Measurements from ENCODE around the gene OR5T3. TPM values are rescaled to one million over a fixed set of nuclear protein-coding genes. Genes with fewer than 3 reads are reported as not detected.
"Not testable (repeated sequence)": the region's sequence is repeated elsewhere in the genome, so short reads cannot be mapped to it uniquely, and the experiment has no call there.

OR5T3 gene
- not detected for polyA plus RNA-seq

DNA sequence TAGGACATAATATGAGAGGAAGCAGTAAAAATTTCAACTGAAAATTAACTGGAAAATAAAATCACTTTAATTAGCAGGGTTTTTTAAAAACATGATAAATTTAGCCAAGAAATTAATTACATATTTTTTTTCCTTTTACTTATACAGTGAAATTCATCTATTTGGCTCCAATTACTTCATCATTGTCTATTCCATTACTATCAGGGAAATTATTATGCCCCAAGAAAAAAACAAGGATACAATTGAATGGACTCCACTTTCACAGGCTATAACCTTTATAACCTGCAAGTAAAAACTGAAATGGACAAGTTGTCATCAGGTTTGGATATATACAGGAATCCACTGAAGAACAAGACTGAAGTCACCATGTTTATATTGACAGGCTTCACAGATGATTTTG is at the start of gene OR5T3:
Gene OR5T3 (plus strand): TSS at position 301 of the 400 bp plus-strand sequence. CDS start 0 bp downstream, at position 301.
- no peaks in the 10 kb centered on the region for H3K36me3 Mint-ChIP-seq
- peaks cover 0 to 1% (median 0%) of the 10 kb centered on the region in 3 donors for H3K4me1 Mint-ChIP-seq
- H3K27me3 Mint-ChIP-seq: no peaks in the 10 kb centered on the region

DNA sequence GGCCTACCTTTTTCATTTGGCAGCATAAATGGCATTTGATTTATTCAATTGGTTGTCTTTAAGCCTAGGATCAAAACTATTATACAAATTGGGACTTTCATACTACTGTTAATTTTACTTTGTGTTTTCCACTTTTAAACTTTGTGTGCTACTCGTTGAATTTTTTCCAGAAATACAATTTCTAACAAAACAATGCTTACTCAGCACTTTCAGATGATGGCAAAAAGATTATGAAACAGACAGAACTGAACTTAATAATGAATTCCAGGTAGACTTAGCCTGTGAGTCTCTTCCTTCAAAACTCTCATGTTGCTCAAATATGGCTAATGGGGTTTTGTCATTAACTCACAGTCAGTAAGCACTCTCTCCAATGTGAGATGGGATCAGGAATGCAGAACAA is 44.3 kb upstream of the OR5T3 start:
- no peak overlapping the region for H3K27ac Mint-ChIP-seq
- H3K9me3 Mint-ChIP-seq: peaks cover 0 to 18% (median 2%) of the 10 kb centered on the region in 3 donors
- H3K4me1 Mint-ChIP-seq: no peaks in the 10 kb centered on the region
- no peaks in the 10 kb centered on the region for H3K36me3 Mint-ChIP-seq
- no peaks in the 10 kb centered on the region for H3K27me3 Mint-ChIP-seq
- H3K4me3 Mint-ChIP-seq: no peak overlapping the region

More for the DNA sequence above, at the start of gene OR5T3:
- H3K27ac Mint-ChIP-seq: no peak within 1 kb of the TSS
- H3K4me3 Mint-ChIP-seq: no peak within 1 kb of the TSS
- peaks cover 5 to 7% (median 6%) of the 10 kb centered on the region in 3 donors for H3K9me3 Mint-ChIP-seq

DNA sequence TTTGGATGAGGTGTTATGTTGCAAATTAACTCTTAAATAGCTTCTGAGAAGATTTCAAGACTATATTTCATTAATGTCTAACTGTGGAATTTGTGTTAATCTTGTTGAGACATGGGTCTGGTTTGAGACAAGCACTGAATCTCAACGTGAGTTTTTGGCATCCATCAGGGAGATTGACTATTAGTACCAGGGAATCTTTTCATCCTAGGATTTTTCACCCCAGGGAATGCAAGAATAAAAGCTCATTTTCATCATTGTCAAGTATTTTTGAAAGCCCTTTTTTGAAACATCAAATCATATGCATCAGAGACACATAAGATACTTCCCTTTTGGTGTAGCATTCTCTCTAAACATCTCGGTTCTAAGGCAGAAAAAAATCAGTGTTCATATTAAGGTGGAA is 37.5 kb upstream of the OR5T3 start:
- Mint-ChIP-seq H3K9me3 (peaks cover 5 to 18% (median 5%) of the 10 kb centered on the region in 3 donors), H3K27ac (no peak overlapping the region), H3K27me3 (no peaks in the 10 kb centered on the region), H3K36me3 (no peaks in the 10 kb centered on the region), H3K4me1 (no peaks in the 10 kb centered on the region), H3K4me3 (no peak overlapping the region)

DNA sequence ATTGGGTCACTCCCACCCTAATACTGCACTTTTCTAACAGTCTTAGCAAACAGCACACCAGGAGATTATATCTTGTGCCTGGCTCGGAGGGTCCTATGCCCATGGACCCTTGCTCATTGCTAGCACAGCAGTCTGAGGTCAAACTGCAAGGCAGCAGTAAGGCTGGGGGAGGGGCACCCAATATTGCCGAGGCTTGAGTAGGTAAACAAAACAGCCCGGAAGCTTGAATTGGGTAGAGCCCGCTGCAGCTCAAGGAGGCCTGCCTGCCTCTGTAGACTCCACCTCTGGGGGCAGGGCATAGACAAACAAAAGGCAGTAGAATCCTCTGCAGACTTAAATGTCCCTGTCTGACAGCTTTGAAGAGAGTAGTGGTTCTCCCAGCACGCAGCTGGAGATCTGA is 32.3 kb upstream of the OR5T3 start:
- not testable (repeated sequence) for H3K36me3 Mint-ChIP-seq, H3K27me3 Mint-ChIP-seq, H3K27ac Mint-ChIP-seq, H3K4me1 Mint-ChIP-seq, H3K4me3 Mint-ChIP-seq, H3K9me3 Mint-ChIP-seq

DNA sequence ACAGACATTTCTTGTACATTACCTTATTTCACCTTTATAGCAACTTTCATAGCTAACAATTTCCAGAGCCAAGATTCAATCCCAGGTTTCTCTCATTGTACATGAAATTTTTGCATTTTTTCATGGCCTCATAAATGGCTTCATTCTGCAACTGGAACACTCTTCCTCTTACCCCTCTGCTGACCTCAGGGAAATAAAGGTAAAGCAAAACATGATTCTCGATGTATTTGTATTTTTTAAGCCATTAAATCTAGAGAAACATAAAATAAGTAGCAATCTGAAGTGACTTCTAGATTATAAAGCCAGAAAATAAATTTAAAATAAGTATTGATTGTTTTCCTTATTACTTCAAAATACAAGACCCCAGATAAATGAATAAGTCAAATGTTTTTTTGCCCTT is 17.9 kb upstream of the OR5T3 start, which contains the start of gene OR5T2:
Gene OR5T2 (minus strand): TSS at position 101 of the 400 bp plus-strand sequence. CDS start 1,193 bp downstream, outside the sequence.
- H3K36me3 Mint-ChIP-seq: no peaks in the 10 kb centered on the region
- H3K4me3 Mint-ChIP-seq: no peak within 1 kb of the TSS
- peaks cover 0 to 9% (median 3%) of the 10 kb centered on the region in 3 donors for H3K9me3 Mint-ChIP-seq
- no peak within 1 kb of the TSS for H3K27ac Mint-ChIP-seq
- H3K27me3 Mint-ChIP-seq: no peaks in the 10 kb centered on the region
- H3K4me1 Mint-ChIP-seq: no peaks in the 10 kb centered on the region

DNA sequence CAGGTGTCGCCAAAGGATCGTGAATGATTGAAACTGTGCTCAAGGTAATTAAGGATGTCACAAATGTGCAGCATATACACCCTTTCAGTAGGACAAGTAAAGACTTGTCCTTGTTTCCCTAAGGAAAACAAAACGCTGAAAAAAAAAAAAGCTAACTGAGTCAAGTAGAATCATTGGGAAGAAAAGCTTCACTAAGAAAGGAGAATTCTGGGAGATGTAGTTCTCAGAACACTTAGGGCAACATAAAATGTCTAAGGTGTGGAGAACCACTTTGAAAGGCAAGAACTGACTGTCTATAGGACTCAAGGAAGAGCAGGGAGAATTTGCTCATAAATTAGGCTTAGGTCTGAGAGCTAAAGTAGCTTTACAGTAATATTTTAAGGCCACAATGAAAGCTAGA is 19.0 kb downstream of the OR5T3 start:
- H3K27me3 Mint-ChIP-seq: no peaks in the 10 kb centered on the region
- no peaks in the 10 kb centered on the region for H3K4me1 Mint-ChIP-seq
- no peaks in the 10 kb centered on the region for H3K36me3 Mint-ChIP-seq
- H3K4me3 Mint-ChIP-seq: no peak overlapping the region
- peaks cover 6 to 26% (median 9%) of the 10 kb centered on the region in 3 donors for H3K9me3 Mint-ChIP-seq
- no peak overlapping the region for H3K27ac Mint-ChIP-seq

DNA sequence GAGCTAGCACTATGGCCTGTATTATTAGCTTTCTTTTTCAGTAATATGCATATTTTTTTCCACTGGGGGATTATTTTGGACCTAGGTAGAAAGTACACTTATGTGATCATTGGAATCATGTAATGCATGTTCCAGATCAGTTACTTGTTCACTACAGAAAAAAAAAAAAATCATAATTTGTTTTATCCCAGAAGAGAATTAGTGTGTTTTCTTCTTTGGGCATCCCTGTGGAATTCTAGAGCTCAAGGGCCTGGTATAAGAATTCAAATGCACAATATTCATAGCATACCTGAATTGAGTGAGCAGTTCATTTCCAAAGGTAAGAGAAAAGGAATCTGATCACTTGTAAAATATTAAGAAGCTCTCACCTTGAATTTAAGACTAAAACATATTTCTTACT is 21.8 kb downstream of the OR5T3 start, which contains the start of gene OR5T1:
Gene OR5T1 (plus strand): TSS at position 301 of the 400 bp plus-strand sequence. CDS start 1,485 bp downstream, outside the sequence.
- Mint-ChIP-seq H3K36me3 (no peaks in the 10 kb centered on the region), H3K27me3 (no peaks in the 10 kb centered on the region), H3K4me1 (no peaks in the 10 kb centered on the region), H3K9me3 (peaks cover 0 to 18% (median 2%) of the 10 kb centered on the region in 3 donors), H3K4me3 (no peak within 1 kb of the TSS), H3K27ac (no peak within 1 kb of the TSS)

DNA sequence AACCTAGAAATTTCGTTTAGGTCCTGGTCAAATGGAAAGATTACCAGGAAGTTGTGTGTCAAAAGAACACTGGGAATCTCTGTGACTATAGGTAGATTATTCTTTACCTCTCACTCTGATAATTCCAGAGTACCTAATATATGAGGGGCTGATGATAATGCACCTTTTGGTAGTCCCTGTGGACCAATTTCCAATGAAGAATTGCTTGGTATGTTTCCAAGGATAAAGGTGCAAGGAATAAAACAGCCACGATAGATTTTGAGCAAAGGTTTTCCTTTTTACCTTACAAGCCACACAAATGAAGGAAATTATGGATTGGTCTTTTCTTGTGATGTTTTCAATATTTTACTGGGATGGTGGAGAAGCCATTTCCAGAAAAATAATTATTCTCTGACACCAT is 40.1 kb downstream of the OR5T3 start, which contains the start of gene OR8H1:
Gene OR8H1 (minus strand): TSS at position 101 of the 400 bp plus-strand sequence. CDS start 1,192 bp downstream, outside the sequence.
- H3K9me3 Mint-ChIP-seq: peaks cover 5 to 15% (median 8%) of the 10 kb centered on the region in 3 donors
- H3K4me1 Mint-ChIP-seq: no peaks in the 10 kb centered on the region
- no peak within 1 kb of the TSS for H3K4me3 Mint-ChIP-seq
- H3K27me3 Mint-ChIP-seq: no peaks in the 10 kb centered on the region
- no peak within 1 kb of the TSS for H3K27ac Mint-ChIP-seq
- no peaks in the 10 kb centered on the region for H3K36me3 Mint-ChIP-seq

DNA sequence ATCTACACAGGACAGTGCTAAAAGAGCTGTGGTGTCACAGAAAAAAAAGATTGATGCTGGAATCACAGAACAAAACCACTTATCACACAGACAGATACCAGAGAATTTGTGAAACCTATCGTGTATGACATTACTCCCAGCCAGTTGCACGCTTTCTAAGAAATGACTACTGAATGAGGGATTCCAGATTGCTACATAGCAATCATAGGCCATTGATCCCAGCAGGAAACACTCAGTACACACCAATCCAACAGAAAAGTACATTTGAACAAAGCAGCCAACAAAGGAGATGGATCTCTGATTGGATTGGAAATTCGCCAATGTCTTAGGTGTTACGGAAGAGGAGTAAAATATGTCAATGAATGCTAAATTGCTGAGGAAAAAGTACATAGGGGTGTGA is 44.8 kb downstream of the OR5T3 start:
- H3K4me1 Mint-ChIP-seq: no peaks in the 10 kb centered on the region
- no peaks in the 10 kb centered on the region for H3K27me3 Mint-ChIP-seq
- no peak overlapping the region for H3K27ac Mint-ChIP-seq
- peaks cover 3 to 16% (median 9%) of the 10 kb centered on the region in 3 donors for H3K9me3 Mint-ChIP-seq
- H3K36me3 Mint-ChIP-seq: no peaks in the 10 kb centered on the region
- peak overlapping the region in 1 of 4 donors; percentile 30 for H3K4me3 Mint-ChIP-seq

Other genes starting within 250 kb of the OR5T3 start
- not detected for gene OR5AS1, start 224.6 kb upstream of the OR5T3 start, polyA plus RNA-seq
- not detected for gene OR8I2, start 158.9 kb upstream of the OR5T3 start, polyA plus RNA-seq
- not detected for gene OR8H2, start 148.6 kb upstream of the OR5T3 start, polyA plus RNA-seq
- gene OR8H3, start 129.9 kb upstream of the OR5T3 start, polyA plus RNA-seq: not detected
- gene OR8J3, start 112.1 kb upstream of the OR5T3 start, polyA plus RNA-seq: not detected
- gene OR8K5, start 91.9 kb upstream of the OR5T3 start, polyA plus RNA-seq: not detected
- gene OR5J2, start 75.6 kb upstream of the OR5T3 start, polyA plus RNA-seq: not detected
- not detected for gene OR5T2, start 18.0 kb upstream of the OR5T3 start, polyA plus RNA-seq
- not detected for gene OR5T1, start 21.9 kb downstream of the OR5T3 start, polyA plus RNA-seq
- not detected for gene OR8H1, start 40.0 kb downstream of the OR5T3 start, polyA plus RNA-seq
- gene OR8K3, start 62.9 kb downstream of the OR5T3 start, polyA plus RNA-seq: not detected
- gene OR8K1, start 93.8 kb downstream of the OR5T3 start, polyA plus RNA-seq: not detected
- not detected for gene OR8J1, start 102.0 kb downstream of the OR5T3 start, polyA plus RNA-seq
- not detected for gene OR8U1, start 123.4 kb downstream of the OR5T3 start, polyA plus RNA-seq
- gene OR5AL1, start 160.4 kb downstream of the OR5T3 start, polyA plus RNA-seq: not detected
- not detected for gene OR5M3, start 221.1 kb downstream of the OR5T3 start, polyA plus RNA-seq
- gene OR5M8, start 239.1 kb downstream of the OR5T3 start, polyA plus RNA-seq: not detected